CD14-positive monocyte (primary cell): ENCODE measurements around the gene CDT1. TPM values are rescaled to one million over a fixed set of nuclear protein-coding genes. Genes with fewer than 3 reads are reported as not detected.

Experiments used
- DNase-seq, 3 donors: peaks; one replicate each; pipeline ENCODE4 v3.0.0-alpha.2; 2011 to 2022
- H2AFZ ChIP-seq: 2 replicates; pipeline ENCODE4 v1.6.0; 2012; ENCODE audit warnings: mild to moderate bottlenecking, low read depth, low read length, inconsistent platforms; ENCODE audit not compliant: insufficient read depth, poor library complexity, severe bottlenecking
- H3K27ac ChIP-seq, 2 donors: 1 replicate in 1 of 2; 2 replicates in 1 of 2; pipeline ENCODE4 v1.5.1; 2012 to 2013; ENCODE audit warnings: low read length in 2 of 2, control low read depth in 1 of 2, inconsistent platforms in 1 of 2, low read depth in 1 of 2, mild to moderate bottlenecking in 1 of 2
- H3K27me3 ChIP-seq, 2 donors: one replicate each; pipeline versions ENCODE4 v1.6.0 to v1.6.1; 2011 to 2013; ENCODE audit warnings: low read length in 2 of 2; ENCODE audit not compliant: control insufficient read depth in 2 of 2, insufficient read depth in 2 of 2
- H3K36me3 ChIP-seq, 2 donors: replicated peaks in 1 of 2; 1 replicate in 1 of 2; 2 replicates in 1 of 2; pipeline versions ENCODE4 v1.5.1 to v1.6.1; 2012 to 2013; ENCODE audit warnings: low read length in 2 of 2, control low read depth in 1 of 2, inconsistent platforms in 1 of 2, mild to moderate bottlenecking in 1 of 2; ENCODE audit not compliant: insufficient read depth in 2 of 2, control insufficient read depth in 1 of 2
- H3K4me1 ChIP-seq, 2 donors: 1 replicate in 1 of 2; 2 replicates in 1 of 2; pipeline versions ENCODE4 v1.5.1 to v1.6.1; 2012 to 2013; ENCODE audit warnings: low read length in 2 of 2, control low read depth in 1 of 2, inconsistent platforms in 1 of 2, mild to moderate bottlenecking in 1 of 2, moderate library complexity in 1 of 2; ENCODE audit not compliant: insufficient read depth in 2 of 2, control insufficient read depth in 1 of 2
- H3K4me2 ChIP-seq: replicated peaks from 2 replicates; pipeline ENCODE3; 2012; ENCODE audit warnings: low read length, moderate library complexity, mild to moderate bottlenecking; ENCODE audit not compliant: poor library complexity, severe bottlenecking; ENCODE audit errors: extremely low read depth
- H3K4me3 ChIP-seq, 3 experiments: fragments of 200-600 bp in 1 of 3; sonication (generic) in 1 of 3; replicated peaks in 1 of 3; 1 replicate in 2 of 3; 2 replicates in 1 of 3; pipeline ENCODE4 v1.5.1; 2011 to 2013; ENCODE audit warnings: low read length in 3 of 3, mild to moderate bottlenecking in 3 of 3, control low read depth in 2 of 3, low read depth in 2 of 3, inconsistent platforms in 1 of 3, moderate library complexity in 1 of 3
- H3K79me2 ChIP-seq: 2 replicates; pipeline ENCODE4 v1.6.0; 2012; ENCODE audit warnings: mild to moderate bottlenecking, control low read depth, inconsistent platforms, low read length, moderate library complexity; ENCODE audit not compliant: insufficient read depth
- H3K9ac ChIP-seq: 2 replicates; pipeline ENCODE4 v1.6.0; 2017; ENCODE audit warnings: low read length, mild to moderate bottlenecking; ENCODE audit not compliant: insufficient read depth, poor library complexity, severe bottlenecking
- H3K9me3 ChIP-seq, 2 donors: replicated peaks in 1 of 2; 1 replicate in 1 of 2; 2 replicates in 1 of 2; pipeline versions ENCODE4 v1.5.1 to v1.6.1; 2012 to 2013; ENCODE audit warnings: low read length in 2 of 2, control low read depth in 1 of 2; ENCODE audit not compliant: control insufficient read depth in 1 of 2, insufficient read depth in 1 of 2
- H4K20me1 ChIP-seq: 2 replicates; pipeline ENCODE4 v1.6.0; 2012; ENCODE audit warnings: mild to moderate bottlenecking, low read length, control low read depth, moderate library complexity; ENCODE audit not compliant: insufficient read depth
- H3K27ac Mint-ChIP-seq, 7 donors: one replicate each; pipeline ENCODE4 v1.8.0; 2020; ENCODE audit warnings: mild to moderate bottlenecking in 7 of 7, mixed read lengths in 7 of 7, moderate library complexity in 6 of 7, inconsistent platforms in 2 of 7
- H3K27me3 Mint-ChIP-seq, 3 donors: one replicate each; pipeline ENCODE4 v1.8.0; 2021 to 2022; ENCODE audit warnings: low read depth in 3 of 3, mild to moderate bottlenecking in 3 of 3, mixed read lengths in 3 of 3, moderate library complexity in 3 of 3, inconsistent platforms in 1 of 3
- H3K36me3 Mint-ChIP-seq, 2 donors: one replicate each; pipeline ENCODE4 v1.8.0; 2020; ENCODE audit warnings: mixed read lengths in 2 of 2, inconsistent platforms in 1 of 2, mild to moderate bottlenecking in 1 of 2
- H3K4me1 Mint-ChIP-seq: one replicate; pipeline ENCODE4 v1.8.0; 2020; ENCODE audit warnings: mild to moderate bottlenecking, mixed read lengths
- H3K4me3 Mint-ChIP-seq, 2 donors: one replicate each; pipeline ENCODE4 v1.8.0; 2020; ENCODE audit warnings: mild to moderate bottlenecking in 2 of 2, mixed read lengths in 2 of 2, moderate library complexity in 1 of 2
- H3K9me3 Mint-ChIP-seq, 7 donors: one replicate each; pipeline ENCODE4 v1.8.0; 2020 to 2022; ENCODE audit warnings: mixed read lengths in 7 of 7, mild to moderate bottlenecking in 6 of 7, moderate library complexity in 6 of 7, inconsistent platforms in 2 of 7
- CTCF ChIP-seq: fragments of 200-600 bp; IDR thresholded peaks from one replicate; pipeline ENCODE4 v1.8.0; 2022; ENCODE audit warnings: antibody characterized with exemption, mild to moderate bottlenecking
- WGBS: methylation state at CpG from one replicate; pipeline ENCODE4 v1.1.5; 2013; ENCODE audit warnings: missing lambda C conversion rate; ENCODE audit not compliant: insufficient coverage; 5-methylcytosine and 5-hydroxymethylcytosine counted together
- intact Hi-C, 2 donors: fragments of 100-400 bp; cut with micrococcal nuclease; formaldehyde crosslinking; loops; one replicate each; pipeline versions ENCODE4 v1.15.0 to v1.15.1; 2023
- polyA plus RNA-seq, 3 donors: library from polyadenylated mRNA; depleted of rRNA in 1 of 3; unstranded in 2 of 3; stranded (reverse) in 1 of 3; fragments of 300-500 nt in 2 of 3; fragments of >200 nt in 1 of 3; fragmentation: Illumina TruSeq in 2 of 3; gene quantifications; 1 replicate in 2 of 3; 2 replicates in 1 of 3; pipeline ENCODE4 v1.2.3, GENCODE V29; 2012 to 2021

CDT1 gene
- polyA plus RNA-seq, 3 donors = 0.07 to 0.24 (median 0.16) TPM

DNA sequence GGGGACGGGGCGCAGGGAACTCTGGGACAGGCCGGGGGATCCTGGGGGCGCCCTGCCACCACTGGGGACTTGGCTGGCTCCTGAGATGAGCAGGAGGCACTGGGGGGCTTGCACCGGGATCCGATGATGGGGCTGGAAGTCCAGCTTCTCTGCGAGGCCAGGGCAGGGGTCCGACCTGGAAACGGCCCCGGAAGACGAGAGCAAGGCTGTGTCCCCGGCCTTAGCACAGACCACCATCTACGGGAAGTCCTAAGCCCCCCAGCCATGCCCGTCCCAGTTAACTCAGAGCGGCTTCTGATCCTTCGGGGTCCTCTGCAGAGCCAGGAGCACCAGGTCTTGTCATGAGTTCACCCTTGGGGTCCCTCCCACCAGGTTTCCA is 573 bp downstream of the CDT1 start:
- H3K4me1 ChIP-seq = peaks cover 44 to 56% of the 10 kb centered on the region in 2 donors
- no peak overlapping the region for H2AFZ ChIP-seq
- no peaks in the 10 kb centered on the region for H3K9me3 ChIP-seq
- peaks cover 9 to 18% of the 10 kb centered on the region in 2 donors for H3K36me3 ChIP-seq
- peak overlapping the region; percentile 79 for H3K4me2 ChIP-seq
- peaks cover 18% of the 10 kb centered on the region for H4K20me1 ChIP-seq
- WGBS = 3% methylated on average over 16 of the region's 16 CpGs
- no peaks in the 10 kb centered on the region for H3K27me3 ChIP-seq
- peak overlapping the region in 1 of 3 experiments; percentile 76 for H3K4me3 ChIP-seq
- intact Hi-C loops = no loop called here
- peaks cover 13 to 22% of the 10 kb centered on the region in 2 donors for H3K36me3 Mint-ChIP-seq
- no peaks in the 10 kb centered on the region for H3K27me3 Mint-ChIP-seq
- no peak overlapping the region for H3K27ac ChIP-seq
- peaks cover 0 to 5% (median 0%) of the 10 kb centered on the region in 7 donors for H3K9me3 Mint-ChIP-seq
- peaks cover 33% of the 10 kb centered on the region for H3K4me1 Mint-ChIP-seq
- no peak overlapping the region for H3K27ac Mint-ChIP-seq
- DNase-seq = no peak
- H3K4me3 Mint-ChIP-seq = peak overlapping the region in 1 of 2 donors; percentile 30
- no peak overlapping the region for H3K9ac ChIP-seq
- no peak for TF ChIP-seq CTCF
- H3K79me2 ChIP-seq = peaks cover 67% of the 10 kb centered on the region

DNA sequence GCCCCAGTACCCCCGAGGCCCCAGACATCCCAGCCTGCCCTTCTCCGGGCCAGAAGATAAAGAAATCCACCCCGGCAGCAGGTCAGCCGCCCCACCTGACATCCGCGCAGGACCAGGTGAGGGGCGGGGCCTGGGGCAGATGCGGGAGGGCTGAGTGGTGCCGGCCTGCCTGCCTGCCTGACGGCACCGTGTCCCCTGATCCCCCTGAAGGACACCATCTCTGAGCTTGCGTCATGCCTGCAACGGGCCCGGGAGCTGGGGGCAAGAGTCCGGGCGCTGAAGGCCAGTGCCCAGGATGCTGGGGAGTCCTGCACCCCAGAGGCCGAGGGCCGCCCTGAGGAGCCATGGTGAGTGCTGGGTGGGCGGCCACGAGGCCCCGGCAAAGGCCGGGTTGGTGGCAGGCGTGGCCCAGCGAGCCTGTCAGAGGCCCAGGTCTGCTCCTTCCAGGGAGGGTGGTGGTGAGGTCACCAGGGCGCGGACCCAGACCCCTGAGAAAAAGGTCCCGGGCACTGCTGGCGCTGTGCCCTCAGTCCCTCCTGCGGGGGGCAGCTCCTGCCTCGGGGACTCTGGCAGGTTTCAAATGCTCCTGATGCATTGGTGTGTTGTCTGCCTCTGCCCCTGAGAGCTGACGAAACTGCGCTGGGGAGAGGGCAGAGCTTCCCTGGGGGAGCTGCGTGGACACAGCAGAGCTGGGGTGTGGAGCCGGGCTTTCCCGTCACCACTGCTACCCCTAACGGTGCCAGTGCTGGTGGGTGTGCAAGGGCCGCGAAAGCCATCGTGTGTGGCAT is 1.2 kb downstream of the CDT1 start:
- Histone ChIP-seq H2AFZ (no peak overlapping the region), H3K4me3 (peak overlapping the region in 1 of 3 experiments; percentile 76), H3K27me3 (no peaks in the 10 kb centered on the region), H3K36me3 (peaks cover 14 to 24% of the 10 kb centered on the region in 2 donors), H3K27ac (no peak overlapping the region), H4K20me1 (peaks cover 24% of the 10 kb centered on the region), H3K9me3 (no peaks in the 10 kb centered on the region), H3K79me2 (peaks cover 73% of the 10 kb centered on the region), H3K4me1 (peaks cover 42 to 56% of the 10 kb centered on the region in 2 donors), H3K4me2 (peak overlapping the region; percentile 79), H3K9ac (no peak overlapping the region)
- no peak for DNase-seq
- peaks cover 17 to 28% of the 10 kb centered on the region in 2 donors for H3K36me3 Mint-ChIP-seq
- intact Hi-C loops = no loop called here
- peaks cover 33% of the 10 kb centered on the region for H3K4me1 Mint-ChIP-seq
- H3K27me3 Mint-ChIP-seq = no peaks in the 10 kb centered on the region
- peak overlapping the region in 1 of 2 donors; percentile 30 for H3K4me3 Mint-ChIP-seq
- TF ChIP-seq CTCF = no peak
- 41% methylated on average over 39 of the region's 39 CpGs for WGBS
- H3K27ac Mint-ChIP-seq = no peak overlapping the region
- H3K9me3 Mint-ChIP-seq = peaks cover 0 to 5% (median 0%) of the 10 kb centered on the region in 7 donors
